Measurements from ENCODE around the gene GOT2.
"Not testable (repeated sequence)": the region's sequence is repeated elsewhere in the genome, so short reads cannot be mapped to it uniquely, and the experiment has no call there.

The GOT2 gene

DNA sequence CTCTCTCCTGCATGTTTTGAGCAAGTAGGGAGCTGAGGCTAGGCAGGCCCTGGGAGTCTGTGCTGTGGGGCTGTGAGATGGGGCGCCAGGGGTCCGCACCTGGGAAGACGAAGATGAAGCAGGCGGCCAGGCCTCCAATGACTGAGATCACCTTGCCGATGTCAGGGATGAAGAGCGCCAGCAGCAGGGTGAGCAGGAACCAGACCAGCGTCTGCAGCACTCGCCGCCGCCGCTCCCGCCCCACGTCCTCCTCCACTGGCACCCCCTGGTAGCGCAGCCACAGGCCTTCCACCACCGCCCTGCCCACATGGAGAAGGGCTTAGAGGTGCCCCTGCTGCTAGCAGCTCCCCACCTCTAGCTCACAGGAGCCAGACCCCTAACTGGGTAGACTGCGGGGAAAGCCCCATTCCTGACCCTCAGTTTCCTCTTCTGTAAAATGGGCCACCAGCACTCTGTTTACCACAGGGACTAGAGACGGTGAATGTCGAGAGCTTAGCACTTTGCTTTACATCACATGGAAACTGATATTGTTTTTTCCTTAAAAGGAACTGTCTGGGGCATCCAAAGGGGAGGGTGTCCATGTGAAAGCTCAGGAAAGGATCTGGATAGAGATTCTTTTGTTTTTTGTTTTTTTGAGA, 63.1 kb downstream of the GOT2 start:
- no peaks in the 10 kb centered on the region for H3K27me3 ChIP-seq (replicated peaks)
- H3K27ac ChIP-seq = no peak overlapping the region
- H3K36me3 ChIP-seq (replicated peaks) = peaks cover 10% of the 10 kb centered on the region
- H3K4me3 ChIP-seq (ENCODE audit: low read depth, low read length) = no peak overlapping the region
- no peak for DNase-seq
- in situ Hi-C loops (cut with HindIII; ENCODE audit: low pct_ligation_motif_present, low sequenced_read_pairs) = no loop called here
- no peak for TF ChIP-seq CTCF (IDR thresholded peaks at IDR 0.05; ENCODE audit: low read depth, low read length, missing control alignments)

DNA sequence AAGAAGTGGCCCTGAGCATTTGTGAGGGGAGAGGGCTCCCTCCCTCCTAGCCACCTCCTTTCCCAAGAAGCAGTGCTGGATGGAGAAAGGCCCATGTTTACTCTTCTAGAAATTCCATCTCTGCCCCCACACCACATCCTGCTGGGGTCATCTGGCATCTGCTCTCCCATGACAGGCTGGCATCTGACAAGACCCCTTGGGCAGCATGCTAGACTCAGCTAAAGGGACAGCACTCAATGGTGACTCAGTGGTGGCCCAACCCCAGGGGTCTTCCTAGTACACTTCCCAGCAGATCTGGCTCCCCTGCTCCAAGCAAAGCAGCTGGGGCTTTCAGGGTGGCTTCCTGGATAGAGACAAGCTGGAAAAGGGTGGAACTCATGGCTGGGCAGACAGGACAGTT, 63.9 kb downstream of the GOT2 start:
- H3K27ac ChIP-seq = no peak overlapping the region
- in situ Hi-C loops (cut with HindIII; ENCODE audit: low pct_ligation_motif_present, low sequenced_read_pairs) = no loop called here
- no peak for TF ChIP-seq CTCF (IDR thresholded peaks at IDR 0.05; ENCODE audit: low read depth, low read length, missing control alignments)
- no peak overlapping the region for H3K4me3 ChIP-seq (ENCODE audit: low read depth, low read length)
- peaks cover 10% of the 10 kb centered on the region for H3K36me3 ChIP-seq (replicated peaks)
- DNase-seq = no peak
- no peaks in the 10 kb centered on the region for H3K27me3 ChIP-seq (replicated peaks)

- Histone ChIP-seq H3K27ac (no peak overlapping the region), H3K27me3 (replicated peaks) (no peaks in the 10 kb centered on the region), H3K36me3 (replicated peaks) (peaks cover 3% of the 10 kb centered on the region), H3K4me3 (ENCODE audit: low read depth, low read length) (no peak overlapping the region)
- in situ Hi-C loops (cut with HindIII; ENCODE audit: low pct_ligation_motif_present, low sequenced_read_pairs) = no loop called here
- no peak for DNase-seq
- no peak for TF ChIP-seq CTCF (IDR thresholded peaks at IDR 0.05; ENCODE audit: low read depth, low read length, missing control alignments)
Measured at GRCh38 chr16:58665200-58665599, 68.9 kb downstream of the GOT2 start.

DNA sequence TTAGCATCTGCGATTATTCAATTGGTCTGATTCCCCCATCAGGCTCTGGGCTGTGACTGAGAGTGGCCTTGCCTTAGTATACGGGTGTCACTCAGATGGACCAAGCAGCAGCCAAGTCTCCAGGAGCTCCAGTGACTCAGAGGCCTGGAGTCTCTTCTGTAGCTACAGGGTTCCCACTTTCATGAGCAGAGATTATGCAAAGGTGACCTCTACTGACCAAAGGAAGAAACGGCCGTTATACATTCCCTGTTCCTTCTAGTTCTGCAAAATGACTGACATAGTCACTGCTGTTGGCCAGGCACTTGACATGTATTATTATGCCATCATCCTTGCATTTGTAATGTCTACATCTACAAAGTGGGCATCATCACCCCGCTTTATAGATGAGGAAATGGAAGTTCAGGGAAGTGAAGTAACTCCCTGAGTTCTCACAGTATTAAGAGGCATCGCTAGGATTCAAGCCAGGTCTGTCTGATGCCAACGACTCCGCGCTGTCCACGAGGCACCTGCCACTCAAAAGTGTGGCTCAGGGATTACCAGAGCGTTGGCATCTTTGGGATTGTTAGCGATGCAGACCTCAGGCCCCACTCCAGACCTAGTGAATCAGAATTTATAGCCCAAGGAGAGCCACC, 72.8 kb downstream of the GOT2 start:
- in situ Hi-C loops (cut with HindIII; ENCODE audit: low pct_ligation_motif_present, low sequenced_read_pairs) = no loop called here
- DNase-seq = peak; percentile 91
- H3K27me3 ChIP-seq (replicated peaks) = no peaks in the 10 kb centered on the region
- H3K4me3 ChIP-seq (ENCODE audit: low read depth, low read length) = no peak overlapping the region
- peak; percentile 78 for TF ChIP-seq CTCF (IDR thresholded peaks at IDR 0.05; ENCODE audit: low read depth, low read length, missing control alignments)
- H3K36me3 ChIP-seq (replicated peaks) = no peaks in the 10 kb centered on the region
- H3K27ac ChIP-seq = no peak overlapping the region

DNA sequence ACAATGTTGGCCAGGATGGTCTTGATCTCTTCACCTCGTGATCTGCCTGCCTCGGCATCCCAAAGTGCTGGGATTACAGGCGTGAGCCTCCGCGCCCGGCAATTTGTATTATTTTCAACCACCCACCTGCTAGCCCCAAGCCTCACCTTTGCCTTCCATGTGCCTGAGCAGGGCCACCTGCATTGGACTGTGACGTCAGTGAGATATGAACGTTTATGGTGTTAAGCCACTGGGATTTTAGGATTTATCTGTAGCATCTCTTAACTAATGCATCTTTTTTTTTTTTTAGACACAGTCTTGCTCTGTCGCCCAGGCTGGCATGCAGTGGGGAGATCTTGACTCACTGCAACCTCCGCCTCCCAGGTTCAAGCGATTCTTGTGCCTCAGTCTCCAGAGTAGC, 74.2 kb downstream of the GOT2 start:
- H3K27ac ChIP-seq; DNase-seq; in situ Hi-C loops (cut with HindIII; ENCODE audit: low pct_ligation_motif_present, low sequenced_read_pairs); H3K27me3 ChIP-seq (replicated peaks); H3K36me3 ChIP-seq (replicated peaks); H3K4me3 ChIP-seq (ENCODE audit: low read depth, low read length): not testable (repeated sequence)

DNA sequence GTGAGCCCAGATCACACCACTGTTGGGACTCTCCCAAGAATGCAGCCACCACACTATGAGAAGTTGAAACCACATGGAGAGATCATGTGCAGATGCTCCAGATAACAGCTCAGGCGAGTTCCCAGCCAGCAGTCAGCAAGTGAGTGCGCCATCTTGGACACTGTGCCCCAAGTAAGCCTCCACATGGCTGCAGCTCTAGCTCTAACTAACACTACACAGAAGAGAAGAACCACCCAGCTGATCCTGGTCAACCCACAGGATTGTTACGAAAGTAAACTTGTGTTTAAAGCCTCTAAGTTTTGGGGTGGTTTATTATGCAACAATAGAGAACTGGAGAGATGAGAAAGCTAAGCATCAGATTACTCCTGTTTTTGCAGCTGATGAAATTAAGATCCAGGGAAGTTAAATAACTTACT, 75.3 kb downstream of the GOT2 start:
- in situ Hi-C loops (cut with HindIII; ENCODE audit: low pct_ligation_motif_present, low sequenced_read_pairs) = no loop called here
- DNase-seq = peak; percentile 9
- Histone ChIP-seq H3K36me3 (replicated peaks) (no peaks in the 10 kb centered on the region), H3K27me3 (replicated peaks) (no peaks in the 10 kb centered on the region), H3K4me3 (ENCODE audit: low read depth, low read length) (no peak overlapping the region), H3K27ac (no peak overlapping the region)
- TF ChIP-seq CTCF (IDR thresholded peaks at IDR 0.05; ENCODE audit: low read depth, low read length, missing control alignments) = no peak
